ENCODE results near the gene RNF214.

RNF214 gene

DNA sequence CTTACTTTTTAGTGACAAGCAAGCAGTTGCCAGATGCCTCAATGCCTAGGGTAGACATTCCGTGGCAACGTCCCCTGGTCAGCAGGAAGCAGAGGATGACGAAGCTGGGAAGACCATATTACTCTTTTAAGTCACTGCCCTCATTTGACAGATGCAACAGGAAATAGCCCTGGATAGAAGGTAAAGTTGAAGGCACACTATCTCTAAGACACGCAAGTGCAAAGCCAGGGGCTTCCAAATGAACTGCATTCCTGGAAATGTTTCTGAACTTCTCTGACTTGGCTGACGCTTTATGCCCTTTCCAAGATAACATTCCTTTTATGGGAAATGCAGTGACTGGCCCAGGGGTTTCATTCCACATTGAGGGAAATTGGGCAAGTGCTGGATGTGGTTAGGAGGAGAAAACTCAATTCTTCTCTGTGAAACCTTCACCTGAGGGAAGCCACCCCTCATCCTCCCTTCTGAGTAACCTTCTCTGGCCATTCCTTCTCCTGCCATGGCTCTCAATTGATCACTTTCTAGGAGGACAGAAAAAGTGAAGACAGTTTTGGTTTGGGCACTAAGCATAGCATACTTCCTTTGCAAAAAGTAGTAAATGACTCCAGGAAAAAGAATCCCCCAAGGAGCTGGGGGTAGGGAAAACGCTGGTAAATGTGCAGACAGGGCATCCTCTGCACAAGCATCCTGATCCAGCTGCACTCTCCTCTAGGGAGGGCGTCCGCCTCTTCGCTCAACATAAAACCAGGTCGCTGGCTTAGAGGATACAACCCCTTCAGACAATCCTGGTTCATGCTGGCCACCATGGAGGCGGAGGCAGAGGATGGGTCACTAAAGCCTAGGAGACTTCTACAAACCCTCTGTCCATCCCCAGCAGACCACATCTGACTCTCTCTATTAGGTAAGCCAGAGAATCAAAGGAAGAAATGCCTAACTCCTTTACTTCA, 15.1 kb upstream of the RNF214 start:
- FAIRE-seq: no peak

DNA sequence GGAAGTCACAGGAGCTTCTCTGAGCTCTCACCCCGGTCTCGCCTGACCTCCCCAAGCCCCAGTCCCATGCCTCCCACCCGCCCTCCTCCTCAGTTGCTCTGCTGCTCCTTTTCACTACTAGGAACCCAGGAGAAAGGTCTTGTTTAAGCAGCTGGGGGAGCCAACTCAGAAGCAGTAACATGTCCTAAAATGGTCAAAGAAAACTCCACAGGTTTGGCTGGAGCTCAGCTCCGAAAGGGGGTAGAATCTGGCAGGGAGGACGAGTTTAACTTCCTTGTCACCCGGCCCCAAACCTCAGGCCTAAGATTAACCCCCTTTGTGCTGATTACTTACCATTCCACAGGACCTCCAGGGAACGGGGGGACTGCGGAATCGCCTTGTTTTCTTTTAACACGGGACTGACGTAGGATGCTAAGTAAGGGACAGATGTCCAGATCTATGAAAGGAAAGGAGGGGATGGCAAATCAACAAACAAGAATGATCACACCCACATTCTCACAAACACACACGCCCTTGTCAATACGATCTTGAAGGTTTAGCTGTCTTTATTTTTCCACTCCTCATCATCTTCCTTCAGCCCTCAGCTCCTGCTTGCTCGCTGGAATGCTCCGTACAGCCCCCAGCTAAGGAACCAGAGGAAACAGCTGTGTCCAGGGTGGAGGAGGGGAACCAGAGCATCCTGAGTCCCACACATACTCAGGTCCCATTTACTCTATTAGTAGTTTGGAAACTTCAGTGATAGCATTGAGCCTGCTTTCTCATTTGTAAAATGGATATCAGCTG, 14.1 kb upstream of the RNF214 start:
- no peak for FAIRE-seq

- no peak for FAIRE-seq
Measured at GRCh38 chr11:117219001-117219400, 13.5 kb upstream of the RNF214 start.

- no peak for FAIRE-seq
Measured at GRCh38 chr11:117219455-117219854, 13.0 kb upstream of the RNF214 start.

GRCh38 chr11:117219995-117220394, 12.5 kb upstream of the RNF214 start:
- no peak for FAIRE-seq

DNA sequence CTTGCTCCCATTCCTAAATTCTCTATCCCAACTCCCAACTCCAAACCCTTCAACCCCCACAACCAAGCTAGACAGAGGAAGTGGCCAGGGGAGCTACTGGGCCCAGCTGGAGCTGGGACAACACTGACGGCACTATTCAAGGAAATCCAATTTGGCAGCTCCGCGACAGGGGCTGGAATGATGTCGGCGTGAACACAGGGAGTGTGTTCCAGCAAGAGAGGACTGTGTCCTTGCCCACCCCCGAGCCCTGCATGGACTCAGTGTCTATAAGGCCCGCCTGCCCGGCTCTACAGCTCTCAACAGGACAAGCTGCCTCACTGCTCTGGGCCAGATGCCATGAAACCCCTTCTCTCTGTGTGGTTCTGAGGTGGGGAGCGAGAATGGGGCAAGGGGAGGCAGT, 11.9 kb upstream of the RNF214 start:
- FAIRE-seq: no peak

DNA sequence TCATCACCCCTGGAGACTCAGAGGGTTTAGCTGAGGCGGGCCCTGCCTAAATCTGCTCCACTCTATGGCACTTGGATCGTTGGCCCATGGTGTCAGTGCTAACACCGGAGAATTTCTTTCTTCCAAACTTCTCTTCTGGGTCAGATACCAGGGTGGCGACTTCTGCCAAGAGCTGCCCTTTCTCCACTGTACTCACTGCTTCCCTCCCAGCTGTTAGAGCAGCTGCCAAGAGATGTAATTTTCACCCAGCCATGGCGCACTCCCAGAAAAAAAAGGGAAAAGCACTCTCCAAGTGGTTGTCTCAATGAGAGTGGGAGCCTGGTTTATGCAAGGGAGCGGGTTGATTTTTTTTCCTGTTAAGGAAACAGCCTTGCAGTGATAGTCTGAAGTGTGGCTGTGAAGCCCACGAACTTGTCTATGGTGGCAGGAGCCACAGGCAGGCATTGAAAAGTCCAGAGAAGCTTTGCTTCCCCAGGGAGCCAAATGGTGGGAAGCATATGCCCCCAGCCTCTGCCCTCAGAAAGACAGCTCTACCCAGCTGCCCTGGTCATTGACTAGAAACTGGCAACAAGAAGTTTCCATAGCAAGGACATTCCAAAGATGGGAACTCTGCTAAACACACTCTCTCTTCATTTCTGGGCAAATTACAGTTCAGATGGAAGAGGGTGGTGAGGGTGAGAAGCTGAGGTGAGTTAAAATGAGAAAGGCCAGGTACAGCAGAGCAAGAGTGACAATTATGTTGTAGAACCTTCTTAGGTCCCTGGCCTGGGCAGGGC, 11.3 kb upstream of the RNF214 start:
- FAIRE-seq: no peak

DNA sequence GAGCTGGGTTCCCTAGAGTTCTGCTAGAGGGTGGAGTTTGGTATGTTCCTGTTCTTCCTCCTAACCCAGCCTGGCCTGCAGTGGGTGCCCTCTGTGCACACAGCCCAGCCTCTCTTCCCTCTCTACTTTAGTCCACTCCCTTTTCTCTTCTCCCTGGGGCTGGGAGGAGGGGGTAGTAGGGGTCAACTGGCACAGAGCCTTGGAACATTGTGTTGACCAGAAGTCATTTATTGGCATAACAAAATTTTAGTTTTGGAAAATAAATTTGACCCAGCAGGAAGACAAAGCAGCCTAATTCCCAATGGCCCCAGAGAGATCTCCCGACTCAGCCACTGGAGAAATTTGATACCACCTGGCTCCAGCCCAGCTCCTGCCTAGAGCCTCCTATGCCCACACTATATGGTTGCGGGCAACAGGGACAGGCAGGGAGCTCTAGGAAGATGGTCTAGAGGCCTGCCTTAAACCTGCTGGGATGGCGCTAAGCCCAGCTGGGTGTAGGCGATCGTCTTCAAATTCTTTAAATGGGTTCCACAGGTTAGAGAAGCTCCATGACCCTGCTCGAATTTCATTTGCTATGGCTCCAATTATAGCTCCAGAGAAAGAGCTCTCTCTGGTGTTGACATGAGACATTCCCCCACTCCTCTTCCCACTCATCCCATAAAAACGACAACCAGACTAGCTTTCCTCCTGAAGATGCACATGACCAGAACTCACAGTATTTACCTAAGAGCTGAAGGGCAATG, 10.5 kb upstream of the RNF214 start:
- no peak for FAIRE-seq

DNA sequence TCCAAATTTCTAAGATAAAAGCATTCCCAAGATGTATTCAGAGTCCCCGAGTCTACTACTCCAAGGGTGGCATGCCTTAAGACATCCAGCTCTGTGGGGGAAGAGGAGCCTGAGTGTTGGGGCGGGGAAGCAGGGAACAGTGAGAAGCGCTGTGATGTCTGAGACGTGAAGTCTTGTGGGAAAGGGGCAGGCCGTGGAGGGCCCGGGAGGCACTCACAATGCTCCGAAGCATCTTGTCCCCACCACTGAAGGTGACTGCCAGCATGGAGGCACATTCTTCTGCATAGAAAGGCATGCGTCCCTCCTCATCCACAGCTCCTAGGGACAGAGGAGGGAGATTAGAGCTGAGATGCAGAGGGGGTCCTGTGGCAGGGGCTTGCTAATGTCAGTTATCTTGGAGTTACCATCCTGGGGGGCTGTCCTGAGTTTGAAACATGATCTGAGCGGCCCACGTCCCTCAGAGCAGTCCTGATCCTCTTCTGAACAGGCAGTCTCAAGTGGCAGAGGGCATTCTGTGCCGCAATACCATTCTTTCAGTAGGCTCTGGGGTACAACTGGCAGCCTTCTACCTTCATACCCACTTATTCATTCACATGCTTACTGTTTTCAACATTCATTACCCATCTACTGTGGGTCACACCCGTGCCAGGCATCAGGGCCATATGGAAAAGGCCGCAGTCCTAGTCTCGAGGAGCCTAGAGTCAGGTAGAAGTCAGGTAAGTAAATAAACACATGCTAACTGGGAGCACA, 9.3 kb upstream of the RNF214 start:
- no peak for FAIRE-seq

DNA sequence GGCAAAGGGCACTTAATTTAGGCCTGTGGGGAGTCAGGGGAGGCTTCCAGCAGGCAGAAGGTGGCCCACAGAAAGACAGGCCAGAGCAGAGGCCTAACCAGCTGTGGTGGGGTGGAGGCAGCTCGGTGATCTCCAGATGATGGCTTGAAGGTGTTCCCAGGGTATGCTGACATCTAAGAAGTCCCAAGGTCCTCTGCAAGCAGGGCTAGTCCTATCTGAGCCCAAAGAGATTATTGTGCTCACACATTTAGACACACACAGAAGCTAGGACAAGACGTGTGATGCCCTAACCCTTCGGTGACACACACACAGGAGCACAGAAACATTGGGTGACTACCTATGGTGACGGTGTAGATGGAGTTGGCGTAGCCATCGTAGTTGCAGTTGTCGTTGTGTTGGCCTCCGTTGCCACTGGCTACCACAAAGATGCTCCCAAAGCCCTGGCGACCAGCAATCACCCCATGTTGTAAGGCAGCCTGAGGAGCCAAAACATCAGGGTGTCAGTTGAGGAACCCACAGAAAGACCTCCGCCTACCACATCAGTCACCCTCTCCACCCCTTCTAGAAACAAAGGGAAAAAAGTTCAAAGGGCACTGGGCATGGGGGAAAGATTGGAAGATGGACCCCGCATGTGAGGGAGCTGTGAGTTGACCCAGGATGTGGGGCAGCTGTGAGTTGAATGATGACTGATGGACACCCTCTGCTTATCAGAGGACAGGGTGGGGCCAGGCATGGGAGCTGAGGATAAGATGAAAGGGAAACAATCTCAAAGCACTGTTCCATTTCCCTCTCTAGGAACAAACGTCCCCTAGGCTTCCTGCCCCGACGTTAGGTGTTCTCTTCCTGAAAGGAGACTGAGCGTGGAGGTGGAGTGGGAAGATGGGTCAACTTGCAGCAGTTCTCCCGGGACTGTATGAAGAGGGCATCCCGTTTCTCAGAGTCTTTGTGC, 8.5 kb upstream of the RNF214 start:
- no peak for FAIRE-seq

GRCh38 chr11:117225553-117226170, 6.8 kb upstream of the RNF214 start:
- no peak for FAIRE-seq

DNA sequence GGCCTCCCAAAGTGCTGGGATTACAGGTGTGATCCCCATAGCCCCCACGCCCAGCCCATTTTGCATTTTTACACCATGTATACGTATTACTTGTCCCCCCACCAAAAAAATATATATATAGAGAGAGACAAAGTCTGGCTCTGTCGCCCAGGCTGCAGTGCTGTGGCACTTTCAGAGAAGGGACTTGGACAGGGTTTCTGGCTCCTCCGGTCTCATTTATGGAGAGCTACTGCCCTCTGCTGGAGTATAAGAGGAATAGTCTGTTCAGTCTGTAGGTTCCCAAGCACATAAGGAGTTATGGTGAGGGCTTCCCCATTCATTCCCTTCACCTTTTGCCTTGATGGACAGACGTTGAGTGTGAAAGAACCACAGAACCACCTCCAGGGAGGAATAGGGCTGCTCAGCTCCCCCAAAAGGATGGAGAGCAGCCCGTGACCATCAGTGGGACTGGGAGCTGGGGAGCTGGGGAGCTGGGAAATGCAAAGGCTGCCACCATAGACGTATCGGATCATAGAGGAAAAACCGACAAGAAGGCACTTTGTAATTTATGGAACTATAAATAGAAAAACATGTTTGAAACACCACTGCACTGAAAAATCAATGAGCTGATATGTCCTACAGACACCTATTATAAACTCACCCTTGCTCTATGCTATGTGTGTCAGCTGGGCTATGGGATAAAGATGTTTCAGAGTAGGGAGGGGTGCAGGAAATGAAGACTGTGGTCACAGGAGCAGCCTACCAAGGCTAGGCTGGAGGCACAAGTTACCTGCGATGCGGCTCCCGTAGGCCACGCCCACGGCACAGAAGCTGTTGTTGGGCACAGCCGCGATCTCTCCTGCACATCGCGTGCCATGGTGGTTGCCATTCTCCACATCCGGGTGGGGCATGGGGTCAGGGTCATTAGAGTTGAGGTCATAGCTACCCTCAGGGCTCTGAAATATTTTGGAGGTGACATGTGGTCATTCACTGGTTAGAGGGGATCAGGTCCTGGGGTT, 5.8 kb upstream of the RNF214 start:
- FAIRE-seq: peak; percentile 83

DNA sequence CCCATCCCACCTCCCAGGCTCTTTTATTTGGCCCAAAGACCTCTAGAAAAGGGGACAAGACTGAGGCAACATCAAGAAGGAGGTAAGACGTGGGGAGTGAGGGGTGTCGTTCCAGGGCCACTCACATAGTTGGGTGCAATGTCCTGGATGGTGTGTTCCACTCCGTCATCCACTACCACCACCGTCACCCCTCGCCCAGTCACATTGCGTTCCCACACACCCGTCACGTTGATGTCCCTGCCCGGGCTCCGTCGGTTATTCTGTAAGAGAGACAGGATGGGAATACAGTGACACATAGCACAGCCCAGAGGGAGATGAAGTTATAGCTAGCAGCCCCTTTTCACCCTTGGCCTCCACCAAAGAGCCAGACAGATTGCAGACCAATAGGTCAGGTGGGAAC, 4.4 kb upstream of the RNF214 start:
- FAIRE-seq: no peak

DNA sequence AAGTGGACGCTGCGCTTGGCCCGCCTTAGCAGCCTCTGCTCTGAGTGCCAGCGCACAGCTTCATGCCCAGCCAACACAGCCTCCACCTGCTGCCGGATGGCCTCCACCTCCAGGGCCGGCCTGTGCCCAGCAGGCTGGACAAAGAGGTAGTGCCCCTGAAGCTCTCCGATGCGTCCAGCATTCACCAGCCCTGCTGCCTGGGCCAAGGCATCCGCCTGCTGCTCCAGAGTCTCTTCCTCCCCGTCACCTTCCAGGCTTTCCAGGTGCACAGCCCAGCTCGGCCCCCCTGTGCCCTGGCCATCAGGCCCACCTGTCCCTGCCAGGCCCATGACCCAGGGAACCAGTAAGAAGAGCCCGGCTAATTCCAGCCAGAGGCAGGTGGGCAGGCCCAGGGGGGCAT, 3.1 kb upstream of the RNF214 start:
- no peak for FAIRE-seq

GRCh38 chr11:117229931-117230285, 2.6 kb upstream of the RNF214 start:
- no peak for FAIRE-seq

- FAIRE-seq: no peak
Measured at GRCh38 chr11:117230286-117230961, 2.0 kb upstream of the RNF214 start.

DNA sequence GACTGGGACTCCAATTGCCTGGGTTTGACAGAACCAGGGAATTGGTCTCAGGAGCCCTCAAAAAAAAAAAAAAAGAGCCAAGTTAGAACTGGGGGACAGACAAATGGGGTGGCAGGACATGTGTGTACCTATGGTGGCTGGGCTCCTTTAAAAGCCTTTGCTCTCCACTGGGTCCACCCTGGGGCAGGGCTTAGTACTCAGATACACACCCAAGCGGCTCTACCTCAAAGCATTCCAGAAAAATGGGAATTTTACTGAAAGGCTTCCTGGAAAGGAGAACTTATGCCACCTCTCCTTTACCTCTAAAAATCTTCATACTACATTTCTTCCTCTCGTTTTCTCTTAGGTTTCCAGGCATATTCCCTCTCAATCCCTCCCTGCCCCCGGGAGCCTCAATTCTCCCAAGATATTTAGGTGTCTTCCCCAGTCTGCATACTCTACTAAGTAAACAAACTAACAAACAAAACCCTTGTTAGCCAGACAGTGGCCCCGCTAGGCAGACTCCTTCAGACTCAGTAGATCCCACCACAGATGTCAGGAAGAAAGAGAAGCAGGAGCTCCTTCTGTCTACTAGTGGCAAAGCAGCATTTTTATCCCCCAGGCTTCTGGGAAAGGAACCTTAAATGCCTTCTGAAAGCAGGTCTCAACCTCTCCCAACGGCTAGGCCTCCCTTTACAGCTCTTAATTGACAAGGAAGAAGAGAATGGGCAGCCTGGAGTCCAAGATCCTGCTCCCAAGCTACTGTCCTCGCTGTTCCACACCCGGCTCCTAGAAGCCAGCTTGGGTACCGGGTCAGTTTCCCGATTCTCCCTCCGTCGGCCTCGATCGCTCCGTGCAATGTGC, 1.3 kb upstream of the RNF214 start:
- no peak for FAIRE-seq

GRCh38 chr11:117231842-117232091, 704 bp upstream of the RNF214 start, which contains the start of gene PCSK7:
PCSK7 (minus strand) TSS chr11:117232073; CDS start chr11:117229844, 2,229 bp downstream.
- FAIRE-seq: no peak

All from A204.1 (cell line).